ENCODE data around the gene NFASC. TPM values are rescaled to one million over a fixed set of nuclear protein-coding genes. Genes with fewer than 3 reads are reported as not detected.

The NFASC gene
- total RNA-seq, 1 experiment from 2014 or later, result 1.6 TPM

- H3K4me3 ChIP-seq (ENCODE audit: low read length), result no peak overlapping the region
- no peaks in the 10 kb centered on the region for H3K9me2 ChIP-seq (replicated peaks; ENCODE audit: low read length)
- no peak overlapping the region for H3K9ac ChIP-seq (ENCODE audit: low read length)
- H3K36me3 ChIP-seq (ENCODE audit: low read depth, low read length), result no peaks in the 10 kb centered on the region
- ATAC-seq (no peak), DNase-seq (no peak)
- TF ChIP-seq CTCF (conservative IDR thresholded peaks at IDR 0.05; ENCODE audit: low read depth, low read length) (no peak), EZH2phosphoT487 (IDR thresholded peaks at IDR 0.05; ENCODE audit: borderline replicate concordance, low read length) (no peak), EZH2 (IDR thresholded peaks at IDR 0.05; ENCODE audit: low read length, unreplicated experiment) (no peak)
- no peaks in the 10 kb centered on the region for H3F3A ChIP-seq (ENCODE audit: low read length, unreplicated experiment)
- intact Hi-C loops (cut with micrococcal nuclease), result no loop called here
- no peaks in the 10 kb centered on the region for H3K79me2 ChIP-seq (ENCODE audit: low read length)
- no TSS peak for BruUV-seq (replicated peaks)
- no peak overlapping the region for H3K27ac ChIP-seq (ENCODE audit: low read length)
- no peaks in the 10 kb centered on the region for H4K20me1 ChIP-seq (ENCODE audit: low read length)
- POLR2A ChIA-PET (ENCODE audit: unreplicated experiment), result no interaction called here
- H3K4me2 ChIP-seq (ENCODE audit: low read length), result no peak overlapping the region
- no peaks in the 10 kb centered on the region for H3K9me3 ChIP-seq (ENCODE audit: low read length)
- H3K4me1 ChIP-seq (ENCODE audit: insufficient read depth, low read length), result no peaks in the 10 kb centered on the region
- CTCF ChIA-PET, result no interaction called here
- H2AFZ ChIP-seq (ENCODE audit: low read length), result no peak overlapping the region
- peaks cover 44% of the 10 kb centered on the region for H3K27me3 ChIP-seq (ENCODE audit: low read length)
These were observed 28.9 kb upstream of the NFASC start for GRCh38 chr1:204841798-204842197.

GRCh38 chr1:204842369-204842768, 28.3 kb upstream of the NFASC start:
- no peak for TF ChIP-seq EZH2 (IDR thresholded peaks at IDR 0.05; ENCODE audit: low read length, unreplicated experiment)
- no peak for TF ChIP-seq EZH2phosphoT487 (IDR thresholded peaks at IDR 0.05; ENCODE audit: borderline replicate concordance, low read length)
- TF ChIP-seq CTCF (conservative IDR thresholded peaks at IDR 0.05; ENCODE audit: low read depth, low read length), result no peak
- H3K79me2 ChIP-seq (ENCODE audit: low read length), result no peaks in the 10 kb centered on the region

GRCh38 chr1:204842892-204843291, 27.8 kb upstream of the NFASC start:
- intact Hi-C loops (cut with micrococcal nuclease), result no loop called here
- H3F3A ChIP-seq (ENCODE audit: low read length, unreplicated experiment), result no peaks in the 10 kb centered on the region
- H3K4me3 ChIP-seq (ENCODE audit: low read length), result no peak overlapping the region
- H4K20me1 ChIP-seq (ENCODE audit: low read length), result no peaks in the 10 kb centered on the region
- no peaks in the 10 kb centered on the region for H3K9me2 ChIP-seq (replicated peaks; ENCODE audit: low read length)
- no peak for TF ChIP-seq EZH2phosphoT487 (IDR thresholded peaks at IDR 0.05; ENCODE audit: borderline replicate concordance, low read length)
- TF ChIP-seq CTCF (conservative IDR thresholded peaks at IDR 0.05; ENCODE audit: low read depth, low read length), result no peak
- no peak for TF ChIP-seq EZH2 (IDR thresholded peaks at IDR 0.05; ENCODE audit: low read length, unreplicated experiment)
- H3K27ac ChIP-seq (ENCODE audit: low read length), result no peak overlapping the region
- no peaks in the 10 kb centered on the region for H3K36me3 ChIP-seq (ENCODE audit: low read depth, low read length)
- CTCF ChIA-PET, result no interaction called here
- no peak for DNase-seq
- H3K79me2 ChIP-seq (ENCODE audit: low read length), result no peaks in the 10 kb centered on the region
- H2AFZ ChIP-seq (ENCODE audit: low read length), result no peak overlapping the region
- POLR2A ChIA-PET (ENCODE audit: unreplicated experiment), result no interaction called here
- no peak overlapping the region for H3K9ac ChIP-seq (ENCODE audit: low read length)
- H3K4me2 ChIP-seq (ENCODE audit: low read length), result no peak overlapping the region
- peak; percentile 37; the same call in 1 of the 2 replicates for ATAC-seq
- no TSS peak for BruUV-seq (replicated peaks)
- peaks cover 51% of the 10 kb centered on the region for H3K27me3 ChIP-seq (ENCODE audit: low read length)
- no peaks in the 10 kb centered on the region for H3K4me1 ChIP-seq (ENCODE audit: insufficient read depth, low read length)
- no peaks in the 10 kb centered on the region for H3K9me3 ChIP-seq (ENCODE audit: low read length)

More at GRCh38 chr1:204842369-204842768, 28.3 kb upstream of the NFASC start:
- Histone ChIP-seq H3F3A (ENCODE audit: low read length, unreplicated experiment) (no peaks in the 10 kb centered on the region), H3K36me3 (ENCODE audit: low read depth, low read length) (no peaks in the 10 kb centered on the region), H4K20me1 (ENCODE audit: low read length) (no peaks in the 10 kb centered on the region), H3K9me2 (replicated peaks; ENCODE audit: low read length) (no peaks in the 10 kb centered on the region), H2AFZ (ENCODE audit: low read length) (no peak overlapping the region), H3K27me3 (ENCODE audit: low read length) (peaks cover 46% of the 10 kb centered on the region), H3K27ac (ENCODE audit: low read length) (no peak overlapping the region), H3K9ac (ENCODE audit: low read length) (no peak overlapping the region), H3K4me1 (ENCODE audit: insufficient read depth, low read length) (no peaks in the 10 kb centered on the region), H3K4me3 (ENCODE audit: low read length) (no peak overlapping the region), H3K9me3 (ENCODE audit: low read length) (no peaks in the 10 kb centered on the region), H3K4me2 (ENCODE audit: low read length) (no peak overlapping the region)
- POLR2A ChIA-PET (ENCODE audit: unreplicated experiment), result no interaction called here
- intact Hi-C loops (cut with micrococcal nuclease), result no loop called here
- DNase-seq (no peak), ATAC-seq (no peak)
- BruUV-seq (replicated peaks), result no TSS peak
- CTCF ChIA-PET, result no interaction called here
